ENCODE data around the gene CTBP2. TPM values are rescaled to one million over a fixed set of nuclear protein-coding genes. Genes with fewer than 3 reads are reported as not detected.

The CTBP2 gene
- polyA plus RNA-seq, 1 donor (not counting 4 experiments of a cell fraction or from before 2014, with no cell fraction given), result 76.0 TPM

- DNase-seq (ENCODE audit: low read depth, low spot score) (no peak), FAIRE-seq (no peak)
Observed at GRCh38 chr10:125133696-125134482, 26.5 kb downstream of the CTBP2 start.

GRCh38 chr10:125132344-125132743 lies 28.0 kb downstream of the CTBP2 start:
- peaks cover 3% of the 10 kb centered on the region for H3K9me1 ChIP-seq (ENCODE audit: control insufficient read depth, extremely low read depth, insufficient read depth, low read length)
- peaks cover 98% of the 10 kb centered on the region for H3K79me2 ChIP-seq (ENCODE audit: control insufficient read depth, insufficient read depth, low read length)
- H3K36me3 ChIP-seq (ENCODE audit: control insufficient read depth in 2 of 2, extremely low read depth in 1 of 2, insufficient read depth in 2 of 2, low read length in 2 of 2), result peaks cover 20 to 57% of the 10 kb centered on the region in 2 experiments
- peaks cover 11% of the 10 kb centered on the region for H3K4me1 ChIP-seq (ENCODE audit: control insufficient read depth, extremely low read depth, insufficient read depth, low read length)
- no peak for TF ChIP-seq EZH2 (IDR thresholded peaks at IDR 0.05; ENCODE audit: low read length)
- TF ChIP-seq CTCF (optimal IDR thresholded peaks at IDR 0.05 in 1 of 3, IDR thresholded peaks at IDR 0.05 in 1 of 3, conservative IDR thresholded peaks at IDR 0.05 in 1 of 3; ENCODE audit: extremely low read depth in 1 of 3, insufficient read depth in 2 of 3, low read length in 3 of 3), result no peak
- no peak overlapping the region for H3K27ac ChIP-seq (ENCODE audit: control insufficient read depth, insufficient read depth, low read length)
- H2AFZ ChIP-seq (ENCODE audit: control insufficient read depth, low read length), result no peak overlapping the region
- H3K9me3 ChIP-seq (ENCODE audit: control insufficient read depth, low read depth, low read length), result no peaks in the 10 kb centered on the region
- no peak overlapping the region for H3K9ac ChIP-seq (ENCODE audit: control insufficient read depth, extremely low read depth, insufficient read depth, low read length)
- H4K20me1 ChIP-seq (ENCODE audit: control insufficient read depth, extremely low read depth, insufficient read depth, low read length), result peaks cover 35% of the 10 kb centered on the region
- dilution Hi-C loops (cut with MboI; ENCODE audit: extremely low pct_ligation_motif_present, low sequenced_read_pairs), result no loop called here
- no peak overlapping the region for H3K4me3 ChIP-seq (ENCODE audit: control insufficient read depth in 2 of 3, extremely low read depth in 1 of 3, insufficient read depth in 2 of 3, low read depth in 1 of 3, low read length in 3 of 3)
- H3K4me2 ChIP-seq (ENCODE audit: control insufficient read depth, extremely low read depth, insufficient read depth, low read depth, low read length), result no peak overlapping the region
- no peak for FAIRE-seq
- DNase-seq (ENCODE audit: low read depth, low spot score), result no peak
- no peaks in the 10 kb centered on the region for H3K27me3 ChIP-seq (ENCODE audit: control insufficient read depth, extremely low read depth, insufficient read depth, low read length)

More at GRCh38 chr10:125133696-125134482, 26.5 kb downstream of the CTBP2 start:
- Histone ChIP-seq H3K4me3 (ENCODE audit: control insufficient read depth in 2 of 3, extremely low read depth in 1 of 3, insufficient read depth in 2 of 3, low read depth in 1 of 3, low read length in 3 of 3) (no peak overlapping the region), H3K36me3 (ENCODE audit: control insufficient read depth in 2 of 2, extremely low read depth in 1 of 2, insufficient read depth in 2 of 2, low read length in 2 of 2) (peaks cover 25 to 58% of the 10 kb centered on the region in 2 experiments), H3K79me2 (ENCODE audit: control insufficient read depth, insufficient read depth, low read length) (peaks cover 98% of the 10 kb centered on the region), H3K27me3 (ENCODE audit: control insufficient read depth, extremely low read depth, insufficient read depth, low read length) (no peaks in the 10 kb centered on the region), H3K27ac (ENCODE audit: control insufficient read depth, insufficient read depth, low read length) (no peak overlapping the region), H3K4me1 (ENCODE audit: control insufficient read depth, extremely low read depth, insufficient read depth, low read length) (no peaks in the 10 kb centered on the region), H3K9me3 (ENCODE audit: control insufficient read depth, low read depth, low read length) (no peaks in the 10 kb centered on the region), H4K20me1 (ENCODE audit: control insufficient read depth, extremely low read depth, insufficient read depth, low read length) (peaks cover 44% of the 10 kb centered on the region), H2AFZ (ENCODE audit: control insufficient read depth, low read length) (no peak overlapping the region), H3K9ac (ENCODE audit: control insufficient read depth, extremely low read depth, insufficient read depth, low read length) (no peak overlapping the region), H3K4me2 (ENCODE audit: control insufficient read depth, extremely low read depth, insufficient read depth, low read depth, low read length) (no peak overlapping the region), H3K9me1 (ENCODE audit: control insufficient read depth, extremely low read depth, insufficient read depth, low read length) (no peaks in the 10 kb centered on the region)
- dilution Hi-C loops (cut with MboI; ENCODE audit: extremely low pct_ligation_motif_present, low sequenced_read_pairs), result no loop called here
- TF ChIP-seq CTCF (optimal IDR thresholded peaks at IDR 0.05 in 1 of 3, IDR thresholded peaks at IDR 0.05 in 1 of 3, conservative IDR thresholded peaks at IDR 0.05 in 1 of 3; ENCODE audit: extremely low read depth in 1 of 3, insufficient read depth in 2 of 3, low read length in 3 of 3), result no peak
- TF ChIP-seq EZH2 (IDR thresholded peaks at IDR 0.05; ENCODE audit: low read length), result no peak

Measured in keratinocyte (primary cell).